T-cell (primary cell): ENCODE results near the gene PPID. TPM values are rescaled to one million over a fixed set of nuclear protein-coding genes. Genes with fewer than 3 reads are reported as not detected.

ENCODE experiments used
- ATAC-seq, 4 experiments: fragments of 200-7000 bp in 3 of 4; fragments of 150-1000 bp in 1 of 4; cut with Tn5 transposase; replicated peaks in 1 of 4; 1 replicate in 3 of 4; 2 replicates in 1 of 4; pipeline ENCODE4 v1.10.0; 2021; ENCODE audit warnings: moderate library complexity in 3 of 4, mild to moderate bottlenecking in 2 of 4, moderate number of reproducible peaks in 1 of 4
- CTCF ChIA-PET, 2 donors: fragments of 300-600 bp; sonication (Branson Sonifier 250); formaldehyde crosslinking; loops; one replicate each; lab custom pipeline; 2022; ENCODE audit warnings: antibody characterized with exemption in 2 of 2; lab: Charles Lee
- POLR2A ChIA-PET, 2 donors: fragments of 300-600 bp; sonication (Branson Sonifier 250); formaldehyde crosslinking; loops; one replicate each; lab custom pipeline; 2022; ENCODE audit warnings: antibody characterized with exemption in 2 of 2; lab: Charles Lee
- DNase-seq, 35 experiments: peaks; one replicate each; pipeline versions ENCODE4 v3.0.0 to v3.0.0-alpha.2; 2013 to 2023
- H3K27ac ChIP-seq: one replicate; pipeline ENCODE4 v1.5.1; 2013; ENCODE audit warnings: low read length
- H3K27me3 ChIP-seq, 2 experiments: replicated peaks in 1 of 2; 1 replicate in 1 of 2; 2 replicates in 1 of 2; pipeline versions ENCODE4 v1.6.1 to v1.7.0; 2013; ENCODE audit warnings: low read length in 1 of 2, mixed read lengths in 1 of 2; ENCODE audit not compliant: control insufficient read depth in 2 of 2, insufficient read depth in 2 of 2; ENCODE audit errors: extremely low read depth in 1 of 2
- H3K36me3 ChIP-seq, 2 donors: 1 replicate in 1 of 2; 2 replicates in 1 of 2; pipeline versions ENCODE4 v1.6.1 to v1.7.0; 2013; ENCODE audit warnings: low read length in 1 of 2; ENCODE audit not compliant: control insufficient read depth in 2 of 2, insufficient read depth in 1 of 2; ENCODE audit errors: extremely low read depth in 1 of 2
- H3K4me1 ChIP-seq, 2 experiments: 1 replicate in 1 of 2; 2 replicates in 1 of 2; pipeline versions ENCODE4 v1.6.1 to v1.7.0; 2013; ENCODE audit warnings: low read length in 2 of 2, mixed read lengths in 1 of 2; ENCODE audit not compliant: insufficient read depth in 2 of 2, control insufficient read depth in 1 of 2; ENCODE audit errors: extremely low read depth in 1 of 2
- H3K4me3 ChIP-seq, 2 donors: 1 replicate in 1 of 2; 2 replicates in 1 of 2; pipeline versions ENCODE4 v1.5.1 to v1.7.0; 2013; ENCODE audit warnings: mild to moderate bottlenecking in 2 of 2, low read length in 1 of 2, moderate library complexity in 1 of 2; ENCODE audit not compliant: control insufficient read depth in 1 of 2; ENCODE audit errors: extremely low read depth in 1 of 2
- H3K9me3 ChIP-seq: 2 replicates; pipeline ENCODE4 v1.7.0; 2013
- H3K27ac Mint-ChIP-seq, 2 donors: one replicate each; pipeline ENCODE4 v1.8.0; 2020 to 2021; ENCODE audit warnings: mild to moderate bottlenecking in 2 of 2, mixed read lengths in 2 of 2
- H3K27me3 Mint-ChIP-seq, 2 donors: one replicate each; pipeline ENCODE4 v1.8.0; 2021 to 2022; ENCODE audit warnings: mixed read lengths in 2 of 2
- H3K36me3 Mint-ChIP-seq: one replicate; pipeline ENCODE4 v1.8.0; 2021; ENCODE audit warnings: mixed read lengths
- H3K4me1 Mint-ChIP-seq, 3 donors: one replicate each; pipeline ENCODE4 v1.8.0; 2020 to 2022; ENCODE audit warnings: mixed read lengths in 3 of 3, mild to moderate bottlenecking in 1 of 3
- H3K4me3 Mint-ChIP-seq, 3 donors: one replicate each; pipeline ENCODE4 v1.8.0; 2020 to 2022; ENCODE audit warnings: mild to moderate bottlenecking in 3 of 3, mixed read lengths in 3 of 3, moderate library complexity in 3 of 3
- H3K9me3 Mint-ChIP-seq, 3 donors: one replicate each; pipeline ENCODE4 v1.8.0; 2020 to 2022; ENCODE audit warnings: mixed read lengths in 3 of 3
- WGBS: methylation state at CpG from one replicate; pipeline ENCODE4 v1.1.5; 2013; ENCODE audit warnings: missing lambda C conversion rate; ENCODE audit not compliant: insufficient coverage; 5-methylcytosine and 5-hydroxymethylcytosine counted together
- total RNA-seq, 35 experiments: library from RNA in 6 of 35; stranded (reverse) in 6 of 35; fragments of 120-200 nt in 1 of 35; gene quantifications; one replicate each; pipeline versions ENCODE4 v1.2.1 to v1.2.4 and lab custom pipeline; 2013 to 2026

Gene PPID
- 10 to 100 TPM; 14.6 to 28.3 (median 26.2) TPM for total RNA-seq
- 27.4 TPM for total RNA-seq (2013)
- 20.6 to 137 (median 35.5) reads per million in 29 experiments for total RNA-seq (lab: John Stamatoyannopoulos, UW)

GRCh38 chr4:158722917-158723793, at the start of gene PPID:
TSS of gene PPID (minus strand) at chr4:158723396. CDS start at chr4:158723288, 108 bp downstream.
- H3K36me3 ChIP-seq: peaks cover 0 to 23% of the 10 kb centered on the region in 2 donors
- Mint-ChIP-seq H3K9me3 (no peaks in the 10 kb centered on the region), H3K4me3 (peak within 1 kb of the TSS; percentile 99 to 100 (median 100)), H3K4me1 (peaks cover 35 to 43% (median 40%) of the 10 kb centered on the region in 3 donors), H3K36me3 (peaks cover 24% of the 10 kb centered on the region), H3K27me3 (peaks cover 10 to 13% of the 10 kb centered on the region in 2 donors), H3K27ac (peak within 1 kb of the TSS; percentile 98 to 100)
- peak within 1 kb of the TSS; percentile 87 for H3K27ac ChIP-seq
- ATAC-seq (peak; percentile 85 to 93 (median 90)), DNase-seq (peak; percentile 43 to 87 (median 70))
- H3K27me3 ChIP-seq: peaks cover 0 to 5% of the 10 kb centered on the region in 2 experiments
- under 1% methylated on average over 61 of the region's 65 CpGs for WGBS
- ChIA-PET CTCF (interaction anchor here (0.6 to 1.6 kb wide), 3 partner anchors 55 to 129 kb away, joined by 3 to 5 read pairs (median 4); no protein-coding TSS in a partner anchor), POLR2A (interaction anchor here (0.5 to 0.6 kb wide), 3 partner anchors 47 to 87 kb away, joined by 4 to 5 read pairs (median 4); no protein-coding TSS in a partner anchor)
- no peaks in the 10 kb centered on the region for H3K9me3 ChIP-seq
- H3K4me3 ChIP-seq: peak within 1 kb of the TSS; percentile 72 to 82
- peaks cover 9 to 15% of the 10 kb centered on the region in 2 experiments for H3K4me1 ChIP-seq

GRCh38 chr4:158771776-158772175, 48.6 kb upstream of the PPID start:
- DNase-seq (no peak), ATAC-seq (no peak)
- Mint-ChIP-seq H3K36me3 (no peaks in the 10 kb centered on the region), H3K27ac (no peak overlapping the region), H3K9me3 (no peaks in the 10 kb centered on the region), H3K4me3 (no peak overlapping the region), H3K4me1 (peaks cover 44 to 61% (median 51%) of the 10 kb centered on the region in 3 donors), H3K27me3 (no peaks in the 10 kb centered on the region)
- no peaks in the 10 kb centered on the region for H3K9me3 ChIP-seq
- WGBS: 92% methylated on average over 1 of the region's 2 CpGs
- CTCF ChIA-PET: no interaction called here
- no peak overlapping the region for H3K4me3 ChIP-seq
- POLR2A ChIA-PET: no interaction called here
- no peaks in the 10 kb centered on the region for H3K36me3 ChIP-seq
- H3K4me1 ChIP-seq: peaks cover 9 to 10% of the 10 kb centered on the region in 2 experiments
- no peaks in the 10 kb centered on the region for H3K27me3 ChIP-seq
- H3K27ac ChIP-seq: no peak overlapping the region

- H3K27ac Mint-ChIP-seq: peak overlapping the region in 1 of 2 donors; percentile 91
- H3K4me1 Mint-ChIP-seq: peaks cover 41 to 57% (median 47%) of the 10 kb centered on the region in 3 donors
- POLR2A ChIA-PET: no interaction called here
Observed at GRCh38 chr4:158770671-158771070, 47.5 kb upstream of the PPID start.

GRCh38 chr4:158769175-158769921, 46.2 kb upstream of the PPID start:
- Mint-ChIP-seq H3K27ac (peak overlapping the region; percentile 91 to 93), H3K4me3 (peak overlapping the region; percentile 96 to 100 (median 99)), H3K36me3 (no peaks in the 10 kb centered on the region), H3K9me3 (no peaks in the 10 kb centered on the region), H3K4me1 (peaks cover 33 to 48% (median 40%) of the 10 kb centered on the region in 3 donors), H3K27me3 (no peaks in the 10 kb centered on the region)
- 0% methylated on average over 36 of the region's 49 CpGs for WGBS
- peak overlapping the region; percentile 43 for H3K27ac ChIP-seq
- peak; percentile 2 to 60 (median 25) for DNase-seq
- peaks cover 0 to 2% of the 10 kb centered on the region in 2 experiments for H3K27me3 ChIP-seq
- ChIA-PET CTCF (interaction anchor here in 1 of 2 donors (0.6 to 1.3 kb wide), 3 partner anchors 11 to 89 kb away, joined by 3 read pairs; no protein-coding TSS in a partner anchor), POLR2A (interaction anchor here (0.7 to 0.9 kb wide), 3 partner anchors 56 to 573 kb away, joined by 3 to 4 read pairs (median 3); no protein-coding TSS in a partner anchor)
- peak; percentile 41 to 46 (median 44) for ATAC-seq
- H3K36me3 ChIP-seq: no peaks in the 10 kb centered on the region
- H3K4me1 ChIP-seq: peaks cover 9 to 10% of the 10 kb centered on the region in 2 experiments
- H3K9me3 ChIP-seq: no peaks in the 10 kb centered on the region
- peak overlapping the region; percentile 67 to 83 for H3K4me3 ChIP-seq

More at GRCh38 chr4:158770671-158771070, 47.5 kb upstream of the PPID start:
- H3K9me3 Mint-ChIP-seq: no peaks in the 10 kb centered on the region
- Histone ChIP-seq H3K27ac (no peak overlapping the region), H3K9me3 (no peaks in the 10 kb centered on the region), H3K27me3 (no peaks in the 10 kb centered on the region), H3K4me3 (no peak overlapping the region), H3K36me3 (no peaks in the 10 kb centered on the region), H3K4me1 (peaks cover 9 to 10% of the 10 kb centered on the region in 2 experiments)
- no peaks in the 10 kb centered on the region for H3K27me3 Mint-ChIP-seq
- WGBS: no CpG with 5 or more reads among the region's 5 CpGs
- no peak for ATAC-seq
- peak overlapping the region; percentile 96 to 100 (median 99) for H3K4me3 Mint-ChIP-seq
- CTCF ChIA-PET: no interaction called here
- no peak for DNase-seq
- H3K36me3 Mint-ChIP-seq: no peaks in the 10 kb centered on the region

GRCh38 chr4:158768555-158769174, 45.5 kb upstream of the PPID start, which contains the start of gene FNIP2:
TSS of gene FNIP2 (plus strand) at chr4:158769026. CDS start at chr4:158769213, 187 bp downstream.
- POLR2A ChIA-PET: interaction anchor here in 1 of 2 donors (0.7 kb wide), 1 partner anchor 157 kb away, joined by 3 read pairs; no protein-coding TSS in a partner anchor
- peak within 1 kb of the TSS; percentile 67 to 83 for H3K4me3 ChIP-seq
- Mint-ChIP-seq H3K9me3 (no peaks in the 10 kb centered on the region), H3K27ac (peak within 1 kb of the TSS; percentile 92 to 93), H3K36me3 (no peaks in the 10 kb centered on the region), H3K4me3 (peak within 1 kb of the TSS; percentile 96 to 100 (median 99)), H3K27me3 (no peaks in the 10 kb centered on the region), H3K4me1 (peaks cover 33 to 48% (median 40%) of the 10 kb centered on the region in 3 donors)
- no peaks in the 10 kb centered on the region for H3K9me3 ChIP-seq
- DNase-seq: peak; percentile 37 to 87 (median 64)
- H3K27ac ChIP-seq: peak within 1 kb of the TSS; percentile 70
- H3K36me3 ChIP-seq: no peaks in the 10 kb centered on the region
- WGBS: under 1% methylated on average over 88 of the region's 88 CpGs
- CTCF ChIA-PET: interaction anchor here in 1 of 2 donors (0.6 kb wide), 2 partner anchors 12 to 89 kb away, joined by 3 read pairs; no protein-coding TSS in a partner anchor
- peaks cover 0 to 2% of the 10 kb centered on the region in 2 experiments for H3K27me3 ChIP-seq
- ATAC-seq: peak; percentile 88 to 90 (median 89)
- H3K4me1 ChIP-seq: peaks cover 9 to 10% of the 10 kb centered on the region in 2 experiments
